Activated naive CD4-positive, alpha-beta T cell treated with anti-CD3 and anti-CD28 coated beads, Interleukin-2, amount 50 U/mL, for 24 hours (primary cell): ENCODE measurements around the gene SMURF1.
A peak's percentile ranks its signal among the peaks of the same experiment; 100 is the strongest.
"Not testable (repeated sequence)": the region's sequence is repeated elsewhere in the genome, so short reads cannot be mapped to it uniquely, and the experiment has no call there.

Experiments used
- H3K27ac Mint-ChIP-seq: one replicate; pipeline ENCODE4 v1.8.0; 2021; ENCODE audit warnings: mild to moderate bottlenecking, mixed read lengths
- H3K27me3 Mint-ChIP-seq: one replicate; pipeline ENCODE4 v1.8.0; 2021; ENCODE audit warnings: mixed read lengths
- H3K36me3 Mint-ChIP-seq: one replicate; pipeline ENCODE4 v1.8.0; 2021; ENCODE audit warnings: mixed read lengths
- H3K4me1 Mint-ChIP-seq: one replicate; pipeline ENCODE4 v1.8.0; 2021; ENCODE audit warnings: mixed read lengths
- H3K4me3 Mint-ChIP-seq: one replicate; pipeline ENCODE4 v1.8.0; 2021; ENCODE audit warnings: mild to moderate bottlenecking, mixed read lengths
- H3K9me3 Mint-ChIP-seq: one replicate; pipeline ENCODE4 v1.8.0; 2021; ENCODE audit warnings: mixed read lengths

The SMURF1 gene

GRCh38 chr7:99112979-99113378, 30.9 kb downstream of the SMURF1 start:
- H3K27ac Mint-ChIP-seq: no peak overlapping the region
- peaks cover 78% of the 10 kb centered on the region for H3K4me1 Mint-ChIP-seq
- no peak overlapping the region for H3K4me3 Mint-ChIP-seq
- H3K9me3 Mint-ChIP-seq: no peaks in the 10 kb centered on the region
- H3K27me3 Mint-ChIP-seq: no peaks in the 10 kb centered on the region
- H3K36me3 Mint-ChIP-seq: peaks cover 24% of the 10 kb centered on the region

- Mint-ChIP-seq H3K36me3 (peaks cover 22% of the 10 kb centered on the region), H3K27ac (peak overlapping the region; percentile 38), H3K4me1 (peaks cover 84% of the 10 kb centered on the region), H3K27me3 (no peaks in the 10 kb centered on the region), H3K9me3 (no peaks in the 10 kb centered on the region), H3K4me3 (peak overlapping the region; percentile 1)
Measured at GRCh38 chr7:99112097-99112496, 31.8 kb downstream of the SMURF1 start.

DNA sequence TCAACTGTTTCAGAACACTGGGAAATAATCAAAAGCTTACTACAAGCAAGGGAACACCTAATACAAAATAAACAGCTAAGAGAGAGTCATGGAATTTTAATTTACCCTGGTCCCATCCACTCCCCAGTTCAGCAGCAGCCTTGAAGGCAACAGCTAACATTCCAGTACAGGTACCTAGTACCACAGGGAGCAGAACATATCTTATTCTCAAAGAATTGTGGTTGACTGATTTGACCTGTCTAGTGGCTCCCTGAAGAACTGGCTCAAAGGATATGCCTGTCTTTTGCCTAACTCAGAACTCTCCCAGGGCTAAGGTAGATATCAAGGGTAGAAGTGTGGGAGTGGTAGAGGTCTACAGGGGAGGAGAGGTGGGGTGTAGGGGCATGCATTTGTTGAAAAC, 32.3 kb downstream of the SMURF1 start:
- no peak overlapping the region for H3K27ac Mint-ChIP-seq
- peaks cover 85% of the 10 kb centered on the region for H3K4me1 Mint-ChIP-seq
- H3K36me3 Mint-ChIP-seq: peaks cover 18% of the 10 kb centered on the region
- H3K9me3 Mint-ChIP-seq: no peaks in the 10 kb centered on the region
- no peaks in the 10 kb centered on the region for H3K27me3 Mint-ChIP-seq
- peak overlapping the region; percentile 1 for H3K4me3 Mint-ChIP-seq

DNA sequence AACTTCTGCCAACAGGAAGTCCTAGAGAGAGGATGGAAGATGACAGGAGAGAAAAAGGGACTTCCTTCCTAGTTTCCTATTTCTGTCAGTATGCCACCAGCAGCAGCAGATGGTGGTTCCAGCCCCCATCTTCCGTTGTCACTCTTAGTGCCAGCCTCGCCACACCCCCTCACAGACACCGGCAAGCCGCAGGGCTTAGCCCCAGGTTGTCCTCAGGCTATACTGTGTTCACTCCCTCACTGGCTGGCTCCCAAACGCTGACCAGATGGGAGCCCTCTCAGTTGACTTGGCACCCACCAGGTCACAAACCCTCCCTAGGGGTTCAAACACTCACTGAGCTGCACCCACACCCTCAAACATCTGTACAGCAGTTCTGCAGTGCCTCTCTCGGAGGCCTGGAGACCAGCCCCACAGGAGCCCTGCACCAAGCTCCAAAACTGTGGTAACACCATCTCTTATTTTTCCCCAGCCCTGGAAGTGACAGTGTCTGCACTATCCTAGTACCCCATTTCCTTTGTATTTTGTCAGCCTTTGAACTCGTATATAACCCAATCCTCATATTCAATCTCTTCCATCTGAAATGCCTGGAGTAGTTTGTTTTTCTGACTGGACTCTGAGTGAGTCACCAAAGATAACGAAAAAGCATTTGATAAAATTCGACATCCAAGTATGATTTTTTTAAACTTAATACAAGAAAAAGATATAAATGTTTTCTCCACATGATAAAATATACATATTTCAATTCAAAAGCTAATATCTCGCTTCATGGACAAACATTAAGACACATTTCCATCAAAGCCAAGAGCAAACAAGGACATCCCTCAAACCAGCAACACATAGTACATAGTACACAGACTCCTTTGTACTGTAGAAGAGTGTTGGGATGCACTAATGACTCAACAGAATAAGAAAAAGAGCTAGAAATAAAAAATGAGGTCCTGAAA, 34.5 kb downstream of the SMURF1 start:
- peaks cover 78% of the 10 kb centered on the region for H3K4me1 Mint-ChIP-seq
- no peaks in the 10 kb centered on the region for H3K9me3 Mint-ChIP-seq
- H3K4me3 Mint-ChIP-seq: peak overlapping the region; percentile 56
- H3K27ac Mint-ChIP-seq: peak overlapping the region; percentile 56
- peaks cover 9% of the 10 kb centered on the region for H3K36me3 Mint-ChIP-seq
- no peaks in the 10 kb centered on the region for H3K27me3 Mint-ChIP-seq

- Mint-ChIP-seq H3K9me3 (no peaks in the 10 kb centered on the region), H3K36me3 (peaks cover 5% of the 10 kb centered on the region), H3K4me3 (no peak overlapping the region), H3K27me3 (no peaks in the 10 kb centered on the region), H3K27ac (no peak overlapping the region), H3K4me1 (peaks cover 80% of the 10 kb centered on the region)
Measured at GRCh38 chr7:99108613-99109012, 35.3 kb downstream of the SMURF1 start.

GRCh38 chr7:99106821-99107241, 37.1 kb downstream of the SMURF1 start:
- H3K9me3 Mint-ChIP-seq: no peaks in the 10 kb centered on the region
- H3K4me1 Mint-ChIP-seq: peaks cover 75% of the 10 kb centered on the region
- no peaks in the 10 kb centered on the region for H3K27me3 Mint-ChIP-seq
- H3K4me3 Mint-ChIP-seq: no peak overlapping the region
- peak overlapping the region; percentile 21 for H3K27ac Mint-ChIP-seq
- no peaks in the 10 kb centered on the region for H3K36me3 Mint-ChIP-seq

DNA sequence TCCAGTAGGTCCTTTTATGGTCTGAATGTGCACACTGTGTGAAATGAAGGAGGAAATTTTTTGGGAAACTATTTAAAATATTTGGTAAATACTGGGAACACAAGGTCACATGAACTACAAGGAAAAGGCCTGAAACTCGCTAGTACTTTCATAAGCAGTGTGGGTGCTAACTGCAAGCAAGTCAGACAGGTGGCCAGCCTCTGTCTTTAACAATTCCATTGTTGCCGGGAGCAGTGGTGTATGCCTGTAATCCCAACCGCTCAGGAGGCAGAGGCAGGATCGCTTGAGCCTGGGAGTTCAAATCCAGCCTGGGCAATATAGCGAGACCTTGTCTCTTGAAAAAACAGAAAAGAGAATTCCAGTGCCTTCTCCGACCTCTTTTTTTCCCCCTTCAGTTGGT, 37.5 kb downstream of the SMURF1 start:
- Mint-ChIP-seq H3K27me3 (no peaks in the 10 kb centered on the region), H3K36me3 (no peaks in the 10 kb centered on the region), H3K4me1 (peaks cover 71% of the 10 kb centered on the region), H3K27ac (peak overlapping the region; percentile 21), H3K9me3 (no peaks in the 10 kb centered on the region), H3K4me3 (no peak overlapping the region)

DNA sequence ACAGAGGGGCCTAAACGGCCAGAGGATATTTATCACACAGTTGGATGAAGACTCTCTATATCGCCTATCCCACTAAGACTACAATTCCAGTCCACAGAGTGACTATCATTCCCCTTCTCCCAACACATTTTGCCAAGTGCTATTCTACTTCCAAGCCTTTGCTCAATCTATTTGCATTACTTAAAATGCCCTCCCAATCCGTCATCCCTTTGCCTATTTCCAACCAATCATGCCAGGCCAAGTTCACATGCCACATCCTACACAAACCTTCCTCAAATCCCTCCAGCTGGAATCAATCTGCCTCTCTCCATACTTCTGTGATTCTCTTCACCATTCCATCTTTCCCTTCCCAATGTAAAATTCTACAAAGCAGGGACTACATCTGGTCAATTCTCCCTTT, 38.2 kb downstream of the SMURF1 start:
- H3K27me3 Mint-ChIP-seq: no peaks in the 10 kb centered on the region
- no peaks in the 10 kb centered on the region for H3K9me3 Mint-ChIP-seq
- H3K36me3 Mint-ChIP-seq: no peaks in the 10 kb centered on the region
- peaks cover 68% of the 10 kb centered on the region for H3K4me1 Mint-ChIP-seq
- no peak overlapping the region for H3K4me3 Mint-ChIP-seq
- H3K27ac Mint-ChIP-seq: no peak overlapping the region

DNA sequence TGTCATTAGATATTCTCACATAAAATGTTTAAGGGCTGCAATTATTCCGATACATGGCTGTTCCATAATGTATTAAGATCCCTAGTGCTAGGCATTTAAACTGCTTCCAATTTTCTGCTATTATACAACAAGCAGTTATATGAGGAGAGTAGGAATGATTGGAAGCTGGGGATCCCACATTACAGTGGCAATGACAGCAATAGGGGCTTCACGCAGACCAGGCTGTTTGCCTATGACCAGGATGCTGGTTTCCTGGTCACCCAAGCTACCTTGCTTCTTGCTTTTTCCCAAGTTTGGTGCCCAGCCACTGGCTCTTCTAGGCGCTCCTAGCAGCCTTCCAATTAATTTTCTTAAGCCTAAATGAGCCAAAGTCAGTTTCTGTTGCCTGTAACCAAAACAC, 39.3 kb downstream of the SMURF1 start:
- Mint-ChIP-seq H3K4me1 (peaks cover 57% of the 10 kb centered on the region), H3K4me3 (no peak overlapping the region), H3K27ac (no peak overlapping the region), H3K36me3 (peaks cover 5% of the 10 kb centered on the region), H3K9me3 (no peaks in the 10 kb centered on the region), H3K27me3 (no peaks in the 10 kb centered on the region)

GRCh38 chr7:99103836-99104235, 40.1 kb downstream of the SMURF1 start:
- not testable (repeated sequence) for H3K4me3 Mint-ChIP-seq, H3K9me3 Mint-ChIP-seq, H3K27ac Mint-ChIP-seq, H3K27me3 Mint-ChIP-seq
- Mint-ChIP-seq H3K4me1 (peaks cover 51% of the 10 kb centered on the region), H3K36me3 (peaks cover 11% of the 10 kb centered on the region)

DNA sequence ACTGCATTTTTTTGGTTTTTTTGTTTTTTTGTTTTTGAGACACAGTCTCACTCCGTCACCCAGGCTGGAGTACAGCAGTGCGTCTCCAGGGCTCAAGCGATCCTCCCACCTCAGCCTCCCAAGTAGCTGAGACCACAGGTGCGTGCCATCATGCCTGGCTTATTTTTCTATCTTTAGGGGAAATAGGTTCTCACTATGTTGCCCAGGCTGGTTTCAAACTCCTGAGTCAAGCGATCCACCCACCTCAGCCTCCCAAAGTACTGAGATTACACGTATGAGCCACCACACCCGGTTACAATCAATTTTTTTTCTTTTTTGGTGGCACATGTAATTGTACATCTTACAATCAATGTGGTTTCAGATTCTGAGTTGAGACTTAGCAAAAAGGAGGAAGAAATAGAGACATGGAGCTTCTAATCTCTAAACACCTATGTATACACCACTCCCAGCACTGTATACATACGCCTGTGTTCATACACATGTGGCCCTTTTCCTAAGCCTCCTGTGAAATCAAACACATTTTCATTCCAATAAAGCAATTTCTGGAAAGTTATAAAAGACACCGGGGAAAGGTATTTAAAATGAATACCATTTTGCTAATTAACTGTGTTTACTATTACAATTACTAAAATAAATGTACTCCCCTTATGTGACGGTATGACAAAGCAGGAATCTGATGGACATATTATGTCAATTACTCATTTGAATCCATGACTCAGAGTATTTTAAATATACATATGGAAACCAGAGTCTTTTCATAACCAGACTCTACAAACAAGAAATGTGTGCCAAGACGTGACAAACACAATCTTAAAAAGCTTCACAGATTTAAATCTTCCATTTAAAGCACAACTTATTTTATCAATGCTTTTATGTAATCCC, 40.9 kb downstream of the SMURF1 start:
- Mint-ChIP-seq H3K4me1 (peaks cover 50% of the 10 kb centered on the region), H3K9me3 (peaks cover 6% of the 10 kb centered on the region), H3K36me3 (peaks cover 17% of the 10 kb centered on the region), H3K4me3 (no peak overlapping the region), H3K27me3 (no peaks in the 10 kb centered on the region), H3K27ac (peak overlapping the region; percentile 76)

DNA sequence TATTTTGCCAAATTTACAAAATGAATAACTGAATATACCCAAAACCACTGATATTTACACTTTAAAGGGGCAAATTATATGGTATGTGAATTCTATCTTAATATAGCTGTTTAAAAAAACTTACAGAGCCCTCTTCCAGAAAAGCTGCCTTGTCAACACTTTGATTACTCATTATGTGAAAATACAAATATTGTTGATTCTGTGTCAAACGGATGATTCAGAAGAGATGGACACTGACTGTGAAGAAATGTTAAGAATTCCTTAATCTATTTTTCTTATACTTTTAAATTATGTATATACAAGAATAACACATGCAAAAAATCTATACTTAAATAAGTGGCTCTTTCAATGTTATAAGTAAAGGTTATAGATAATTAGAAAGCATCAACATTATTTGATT, 41.5 kb downstream of the SMURF1 start:
- peaks cover 46% of the 10 kb centered on the region for H3K4me1 Mint-ChIP-seq

GRCh38 chr7:99101516-99101915, 42.4 kb downstream of the SMURF1 start:
- H3K27ac Mint-ChIP-seq, H3K4me3 Mint-ChIP-seq, H3K9me3 Mint-ChIP-seq, H3K27me3 Mint-ChIP-seq: not testable (repeated sequence)
- H3K36me3 Mint-ChIP-seq: peaks cover 29% of the 10 kb centered on the region
- H3K4me1 Mint-ChIP-seq: peaks cover 46% of the 10 kb centered on the region

More for the DNA sequence above, 41.5 kb downstream of the SMURF1 start:
- Mint-ChIP-seq H3K27me3 (no peaks in the 10 kb centered on the region), H3K9me3 (peaks cover 6% of the 10 kb centered on the region), H3K4me3 (no peak overlapping the region), H3K36me3 (peaks cover 22% of the 10 kb centered on the region), H3K27ac (no peak overlapping the region)

DNA sequence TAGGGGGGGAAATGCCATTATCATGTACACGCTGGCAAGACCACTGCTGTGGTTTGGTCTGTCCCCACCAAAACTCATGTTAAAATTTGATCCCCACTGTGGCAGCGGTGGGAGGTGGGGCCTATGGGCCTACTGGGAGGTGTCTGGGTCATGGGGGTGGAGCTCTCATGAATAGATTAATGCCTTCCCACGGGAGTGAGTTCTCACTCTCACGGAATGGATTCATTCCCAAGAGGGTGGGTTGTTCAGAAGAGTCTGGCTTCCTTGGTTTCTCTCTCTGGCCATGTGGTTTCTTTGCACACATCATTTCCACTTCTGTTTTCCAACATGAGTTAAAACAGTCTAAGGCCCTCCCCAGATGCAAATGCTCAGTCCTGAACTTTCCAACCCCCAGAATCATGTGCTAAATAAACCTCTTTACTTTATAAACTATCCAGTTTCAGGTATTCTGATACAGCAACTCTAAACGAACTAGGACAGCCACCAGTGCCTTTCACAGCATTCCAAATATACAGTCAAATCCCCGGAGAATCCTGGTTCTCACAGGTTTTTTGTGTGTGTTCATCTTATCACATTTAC, 44.3 kb downstream of the SMURF1 start:
- Mint-ChIP-seq H3K4me3 (no peak overlapping the region), H3K27me3 (no peaks in the 10 kb centered on the region), H3K9me3 (peaks cover 6% of the 10 kb centered on the region), H3K4me1 (peaks cover 38% of the 10 kb centered on the region), H3K27ac (no peak overlapping the region), H3K36me3 (peaks cover 31% of the 10 kb centered on the region)

DNA sequence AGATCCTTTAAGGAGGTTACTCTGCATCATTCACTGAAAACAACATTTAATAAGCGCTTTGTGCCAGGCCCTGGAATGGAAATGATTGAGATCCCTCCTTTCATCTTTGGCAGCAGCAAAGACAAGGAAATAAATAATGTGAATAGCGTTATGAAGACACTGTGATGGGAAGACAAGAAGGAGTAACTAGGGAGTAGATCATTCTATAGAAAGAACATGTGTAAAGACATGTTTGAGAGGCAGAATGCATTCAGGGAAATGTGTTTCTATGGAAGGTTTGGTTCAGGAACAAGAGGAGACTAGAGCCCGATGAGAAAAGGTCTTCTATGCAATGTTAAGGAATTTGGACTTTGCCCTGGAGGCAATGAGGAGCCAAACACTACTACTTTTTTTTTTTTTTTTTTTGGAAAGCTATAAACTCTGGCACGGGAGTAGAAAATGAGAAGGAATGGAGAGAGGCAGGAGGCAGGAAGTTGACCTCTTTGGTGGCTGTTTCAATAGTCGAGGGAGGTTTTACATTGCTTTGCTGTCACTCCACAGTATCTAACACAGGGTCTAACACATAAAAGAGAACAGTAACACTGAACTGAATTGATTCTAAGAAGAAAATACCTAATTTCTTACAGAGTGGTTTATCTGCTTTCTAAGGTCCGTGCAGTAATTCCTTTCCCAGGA, 44.9 kb downstream of the SMURF1 start:
- no peak overlapping the region for H3K4me3 Mint-ChIP-seq
- peaks cover 6% of the 10 kb centered on the region for H3K9me3 Mint-ChIP-seq
- H3K27ac Mint-ChIP-seq: no peak overlapping the region
- H3K36me3 Mint-ChIP-seq: peaks cover 31% of the 10 kb centered on the region
- peaks cover 39% of the 10 kb centered on the region for H3K4me1 Mint-ChIP-seq
- H3K27me3 Mint-ChIP-seq: no peaks in the 10 kb centered on the region
